PC-3 (cell line): ENCODE results near the gene C11orf68. TPM values are rescaled to one million over a fixed set of nuclear protein-coding genes. Genes with fewer than 3 reads are reported as not detected.

Experiments used
- ATAC-seq: fragments of 200-7000 bp; cut with Tn5 transposase; 2 replicates; pipeline ENCODE4 v1.9.1; 2020; ENCODE audit warnings: mild to moderate bottlenecking, moderate library complexity
- BruUV-seq: library from RNA; stranded (reverse); fragments of 400-500 nt; replicated peaks from 2 replicates; lab custom pipeline; 2021; lab: Mats Ljungman, UMichigan
- CTCF ChIA-PET: fragments of 300-600 bp; sonication (Branson Sonifier 250); formaldehyde crosslinking; loops from one replicate; lab custom pipeline; 2022; ENCODE audit warnings: antibody characterized with exemption; lab: Charles Lee
- POLR2A ChIA-PET: fragments of 300-600 bp; sonication (Branson Sonifier 250); formaldehyde crosslinking; loops from one replicate; lab custom pipeline; 2022; ENCODE audit warnings: antibody characterized with exemption; ENCODE audit not compliant: unreplicated experiment; lab: Charles Lee
- DNase-seq: peaks from one replicate; pipeline ENCODE4 v3.0.0-alpha.2; 2015
- H2AFZ ChIP-seq: fragments of 300-600 bp; sonication (generic); 2 replicates; pipeline ENCODE4 v1.6.0; 2016; ENCODE audit warnings: antibody characterized with exemption, low read length
- H3F3A ChIP-seq: fragments of 300-600 bp; sonication (generic); one replicate; pipeline ENCODE4 v1.6.0; 2017; ENCODE audit warnings: antibody characterized with exemption, low read length, control low read depth, mild to moderate bottlenecking; ENCODE audit not compliant: unreplicated experiment
- H3K27ac ChIP-seq: fragments of 300-600 bp; sonication (generic); 2 replicates; pipeline ENCODE4 v1.5.1; 2016; ENCODE audit warnings: mild to moderate bottlenecking, low read length
- H3K27me3 ChIP-seq: fragments of 300-600 bp; sonication (generic); 2 replicates; pipeline ENCODE4 v1.6.1; 2016; ENCODE audit warnings: low read length, mixed read lengths
- H3K36me3 ChIP-seq: fragments of 300-600 bp; sonication (generic); 2 replicates; pipeline ENCODE4 v1.6.1; 2016; ENCODE audit warnings: low read depth, mixed run types, low read length, mixed read lengths
- H3K4me1 ChIP-seq: fragments of 300-600 bp; sonication (generic); 2 replicates; pipeline ENCODE4 v1.5.1; 2016; ENCODE audit warnings: low read length; ENCODE audit not compliant: insufficient read depth
- H3K4me2 ChIP-seq: fragments of 300-600 bp; sonication (generic); 2 replicates; pipeline ENCODE4 v1.6.0; 2016; ENCODE audit warnings: low read length
- H3K4me3 ChIP-seq: fragments of 300-600 bp; sonication (generic); 2 replicates; pipeline ENCODE4 v1.5.1; 2016; ENCODE audit warnings: mild to moderate bottlenecking, low read length, mixed read lengths
- H3K79me2 ChIP-seq: fragments of 300-600 bp; sonication (generic); 2 replicates; pipeline ENCODE4 v1.6.1; 2017; ENCODE audit warnings: low read length, mixed read lengths
- H3K9ac ChIP-seq: fragments of 300-600 bp; sonication (generic); 2 replicates; pipeline ENCODE4 v1.6.0; 2016; ENCODE audit warnings: mild to moderate bottlenecking, low read length
- H3K9me2 ChIP-seq: fragments of 300-600 bp; sonication (generic); replicated peaks from 2 replicates; pipeline ENCODE4 v1.6.1; 2016; ENCODE audit warnings: mixed run types, low read length, mixed read lengths
- H3K9me3 ChIP-seq: fragments of 300-600 bp; sonication (generic); 2 replicates; pipeline ENCODE4 v1.6.1; 2016; ENCODE audit warnings: low read length, mixed read lengths
- H4K20me1 ChIP-seq: fragments of 300-600 bp; sonication (generic); 2 replicates; pipeline ENCODE4 v1.6.1; 2016; ENCODE audit warnings: low read length, mixed read lengths
- EZH2 ChIP-seq: fragments of 300-600 bp; sonication (generic); IDR thresholded peaks from one replicate; pipeline ENCODE4 v1.6.1; 2017; ENCODE audit warnings: antibody characterized with exemption, mild to moderate bottlenecking, low read length; ENCODE audit not compliant: unreplicated experiment
- EZH2phosphoT487 ChIP-seq: fragments of 300-600 bp; sonication (generic); IDR thresholded peaks from 2 replicates; pipeline ENCODE4 v1.6.1; 2018; ENCODE audit warnings: mild to moderate bottlenecking, antibody characterized with exemption, low read length, borderline replicate concordance
- intact Hi-C: fragments of 100-400 bp; cut with micrococcal nuclease; formaldehyde crosslinking; loops from 2 replicates; pipeline ENCODE4 v1.9.0; 2023
- total RNA-seq: library from RNA; depleted of rRNA; stranded (reverse); fragments of >200 nt; gene quantifications from 2 replicates; pipeline ENCODE4 v1.2.3, GENCODE V29; 2014
- TF ChIP-seq, protein P1 (sequence below): fragments of 300-600 bp; sonication (generic); conservative IDR thresholded peaks from 2 replicates; pipeline ENCODE4 v1.5.1; 2017; ENCODE audit warnings: antibody characterized with exemption, low read depth, mild to moderate bottlenecking, low read length

C11orf68 gene
- total RNA-seq, 1 experiment from 2014 or later: 61.3 TPM

DNA sequence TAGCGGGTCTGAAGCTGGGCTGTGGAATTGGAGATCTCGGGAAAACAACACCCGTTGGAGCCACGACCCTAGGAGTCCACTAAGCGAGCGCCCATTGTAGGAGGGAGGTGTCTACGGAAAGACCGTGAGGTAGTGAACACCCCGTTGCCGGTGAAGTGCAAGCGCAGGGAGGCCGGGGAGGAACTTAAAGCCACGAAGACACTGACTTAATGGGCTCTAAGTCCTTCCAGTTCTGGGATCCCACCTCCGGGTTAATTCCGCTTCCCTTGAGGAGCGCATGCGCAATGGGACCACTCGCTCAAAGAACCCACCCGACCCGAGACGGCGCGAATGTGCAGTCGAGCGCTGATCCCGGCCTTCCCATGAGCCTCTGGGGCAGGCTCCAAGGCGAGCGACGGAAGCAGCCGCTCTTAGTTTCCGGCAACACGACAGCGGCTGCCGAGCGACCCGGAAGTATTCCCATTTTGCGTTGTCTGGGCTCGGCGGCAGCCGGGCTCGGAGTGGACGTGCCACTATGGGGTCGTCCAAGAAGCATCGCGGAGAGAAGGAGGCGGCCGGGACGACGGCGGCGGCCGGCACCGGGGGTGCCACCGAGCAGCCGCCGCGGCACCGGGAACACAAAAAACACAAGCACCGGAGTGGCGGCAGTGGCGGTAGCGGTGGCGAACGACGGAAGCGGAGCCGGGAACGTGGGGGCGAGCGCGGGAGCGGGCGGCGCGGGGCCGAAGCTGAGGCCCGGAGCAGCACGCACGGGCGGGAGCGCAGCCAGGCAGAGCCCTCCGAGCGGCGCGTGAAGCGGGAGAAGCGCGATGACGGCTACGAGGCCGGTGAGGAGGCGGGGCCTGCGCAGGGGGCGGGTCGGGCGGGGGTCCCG lies 42.6 kb upstream of the C11orf68 start, which contains the start of gene SART1:
Gene SART1, plus strand, starts transcription at position 468 of the 874 bp plus-strand sequence. Its CDS starts 47 bp downstream, at position 515.
- POLR2A ChIA-PET: no interaction called here

DNA sequence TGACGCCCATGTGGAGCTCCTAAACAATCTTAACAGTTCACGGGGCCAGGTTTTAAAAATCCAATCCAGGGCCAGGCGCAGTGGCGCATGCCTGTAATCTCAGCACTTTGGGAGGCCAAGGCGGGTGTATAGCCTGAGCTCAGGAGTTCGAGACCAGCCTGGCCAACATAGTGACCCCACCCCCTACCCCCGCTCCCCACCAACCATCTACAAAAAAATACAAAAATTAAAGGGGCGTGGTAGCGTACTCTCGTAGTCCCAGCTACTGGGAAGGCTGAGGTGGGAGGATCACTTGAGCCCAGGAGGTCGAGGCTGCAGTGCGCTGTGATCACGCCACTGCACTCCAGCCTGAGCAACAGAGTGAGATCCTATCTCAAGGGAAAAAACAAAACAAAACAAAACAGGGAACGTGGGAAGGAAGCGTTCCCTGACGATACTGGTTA lies 42.0 kb upstream of the C11orf68 start:
- DNase-seq: no peak

More for the DNA sequence above, 42.6 kb upstream of the C11orf68 start, which contains the start of gene SART1:
- Histone ChIP-seq H3K27ac (peak within 1 kb of the TSS; percentile 66), H3K9ac (peak within 1 kb of the TSS; percentile 94), H2AFZ (peak within 1 kb of the TSS; percentile 81), H3K4me1 (peaks cover 8% of the 10 kb centered on the region), H4K20me1 (peaks cover 5% of the 10 kb centered on the region; the same call in 1 of the 2 replicates), H3F3A (no peaks in the 10 kb centered on the region), H3K36me3 (peaks cover 24% of the 10 kb centered on the region), H3K79me2 (peaks cover 39% of the 10 kb centered on the region), H3K9me3 (no peaks in the 10 kb centered on the region), H3K4me2 (peak within 1 kb of the TSS; percentile 84), H3K4me3 (peak within 1 kb of the TSS; percentile 95), H3K9me2 (no peaks in the 10 kb centered on the region), H3K27me3 (no peaks in the 10 kb centered on the region)
- CTCF ChIA-PET: interaction anchor here (0.7 kb wide), 1 partner anchor 351 kb away, joined by 3 read pairs; no protein-coding TSS in a partner anchor
- DNase-seq: peak; percentile 98
- TF ChIP-seq EZH2phosphoT487 (no peak), EZH2 (no peak)
- TF ChIP-seq, protein P1, sequence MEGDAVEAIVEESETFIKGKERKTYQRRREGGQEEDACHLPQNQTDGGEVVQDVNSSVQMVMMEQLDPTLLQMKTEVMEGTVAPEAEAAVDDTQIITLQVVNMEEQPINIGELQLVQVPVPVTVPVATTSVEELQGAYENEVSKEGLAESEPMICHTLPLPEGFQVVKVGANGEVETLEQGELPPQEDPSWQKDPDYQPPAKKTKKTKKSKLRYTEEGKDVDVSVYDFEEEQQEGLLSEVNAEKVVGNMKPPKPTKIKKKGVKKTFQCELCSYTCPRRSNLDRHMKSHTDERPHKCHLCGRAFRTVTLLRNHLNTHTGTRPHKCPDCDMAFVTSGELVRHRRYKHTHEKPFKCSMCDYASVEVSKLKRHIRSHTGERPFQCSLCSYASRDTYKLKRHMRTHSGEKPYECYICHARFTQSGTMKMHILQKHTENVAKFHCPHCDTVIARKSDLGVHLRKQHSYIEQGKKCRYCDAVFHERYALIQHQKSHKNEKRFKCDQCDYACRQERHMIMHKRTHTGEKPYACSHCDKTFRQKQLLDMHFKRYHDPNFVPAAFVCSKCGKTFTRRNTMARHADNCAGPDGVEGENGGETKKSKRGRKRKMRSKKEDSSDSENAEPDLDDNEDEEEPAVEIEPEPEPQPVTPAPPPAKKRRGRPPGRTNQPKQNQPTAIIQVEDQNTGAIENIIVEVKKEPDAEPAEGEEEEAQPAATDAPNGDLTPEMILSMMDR: no peak
- BruUV-seq: TSS peak; percentile 99
- peak; percentile 96 for ATAC-seq
- intact Hi-C loops: loop anchor here (1.0 kb wide), 1 partner anchor 41 kb away; the partner anchor contains the start of genes BANF1 and EIF1AD

More for the DNA sequence above, 42.0 kb upstream of the C11orf68 start:
- Histone ChIP-seq H3K9me3 (no peaks in the 10 kb centered on the region), H3K4me2 (peak overlapping the region; percentile 84), H3K4me3 (peak overlapping the region; percentile 95), H3K79me2 (peaks cover 39% of the 10 kb centered on the region), H3F3A (no peaks in the 10 kb centered on the region), H3K9me2 (no peaks in the 10 kb centered on the region), H3K4me1 (peaks cover 8% of the 10 kb centered on the region), H3K36me3 (peaks cover 18% of the 10 kb centered on the region; the same call in 1 of the 2 replicates), H2AFZ (peak overlapping the region; percentile 81), H3K27me3 (no peaks in the 10 kb centered on the region), H3K27ac (peak overlapping the region; percentile 66), H3K9ac (peak overlapping the region; percentile 94), H4K20me1 (peaks cover 5% of the 10 kb centered on the region; the same call in 1 of the 2 replicates)
- no TSS peak for BruUV-seq
- no peak for TF ChIP-seq EZH2
- no peak for TF ChIP-seq EZH2phosphoT487
- TF ChIP-seq, protein P1: no peak
- ChIA-PET POLR2A (no interaction called here), CTCF (interaction anchor here (0.7 kb wide), 1 partner anchor 352 kb away, joined by 3 read pairs; no protein-coding TSS in a partner anchor)
- ATAC-seq: peak; percentile 4; the same call in 1 of the 2 replicates
- intact Hi-C loops: loop anchor here (1.0 kb wide), 1 partner anchor 41 kb away; the partner anchor contains the start of genes BANF1 and EIF1AD
